WI38 (cell line): ENCODE results near the gene DLGAP1.

Experiments used
- H3K4me3 ChIP-seq: 2 replicates; pipeline ENCODE4 v1.5.1; 2011; ENCODE audit warnings: low read depth, mild to moderate bottlenecking, control low read depth, low read length
- CTCF ChIP-seq: IDR thresholded peaks from 2 replicates; pipeline ENCODE4 v1.5.1; 2012; ENCODE audit warnings: low read depth, mild to moderate bottlenecking, control low read depth, low read length

Gene DLGAP1

GRCh38 chr18:3667255-3668137 lies 787.6 kb downstream of the DLGAP1 start:
- no peak overlapping the region for H3K4me3 ChIP-seq
- no peak for TF ChIP-seq CTCF

DNA sequence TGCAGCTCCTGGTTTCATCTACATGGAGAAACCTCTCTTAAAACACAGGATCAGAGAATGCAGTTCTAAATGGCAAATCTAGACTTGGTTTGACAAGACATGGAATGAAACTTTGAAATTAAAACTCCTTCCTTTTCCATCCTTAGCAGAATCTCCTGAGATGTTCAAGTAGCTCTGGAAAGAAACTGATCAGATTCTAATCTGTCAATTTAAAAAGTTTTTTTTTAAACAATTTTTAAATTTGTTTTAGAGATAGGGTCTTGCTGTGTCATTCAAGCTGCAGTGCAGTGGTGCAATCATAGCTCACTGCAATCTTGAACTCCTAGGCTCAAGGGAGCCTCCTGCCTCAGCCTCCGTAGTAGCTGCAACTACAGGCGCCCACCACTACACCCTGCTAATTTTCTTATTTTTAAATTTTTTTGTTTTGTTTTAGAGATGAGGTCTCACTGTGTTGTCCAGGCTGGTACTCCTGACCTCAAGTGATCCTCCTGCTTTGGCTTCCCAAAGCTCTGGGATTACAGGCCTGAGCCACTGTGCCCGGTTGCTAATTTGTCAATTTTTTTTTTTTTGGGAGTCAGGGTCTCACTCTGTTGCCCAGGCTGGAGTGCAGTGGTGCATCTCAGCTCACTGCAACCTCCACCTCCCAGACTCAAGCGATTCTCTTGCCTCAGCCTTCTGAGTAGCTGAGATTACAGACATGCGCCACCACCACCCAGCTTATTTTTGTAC lies 788.4 kb downstream of the DLGAP1 start:
- H3K4me3 ChIP-seq, result no peak overlapping the region
- TF ChIP-seq CTCF, result no peak

GRCh38 chr18:3665780-3666525 lies 789.2 kb downstream of the DLGAP1 start:
- TF ChIP-seq CTCF, result peak; percentile 93
- no peak overlapping the region for H3K4me3 ChIP-seq

- no peak overlapping the region for H3K4me3 ChIP-seq
Observed at GRCh38 chr18:3665204-3665603, 789.9 kb downstream of the DLGAP1 start.

DNA sequence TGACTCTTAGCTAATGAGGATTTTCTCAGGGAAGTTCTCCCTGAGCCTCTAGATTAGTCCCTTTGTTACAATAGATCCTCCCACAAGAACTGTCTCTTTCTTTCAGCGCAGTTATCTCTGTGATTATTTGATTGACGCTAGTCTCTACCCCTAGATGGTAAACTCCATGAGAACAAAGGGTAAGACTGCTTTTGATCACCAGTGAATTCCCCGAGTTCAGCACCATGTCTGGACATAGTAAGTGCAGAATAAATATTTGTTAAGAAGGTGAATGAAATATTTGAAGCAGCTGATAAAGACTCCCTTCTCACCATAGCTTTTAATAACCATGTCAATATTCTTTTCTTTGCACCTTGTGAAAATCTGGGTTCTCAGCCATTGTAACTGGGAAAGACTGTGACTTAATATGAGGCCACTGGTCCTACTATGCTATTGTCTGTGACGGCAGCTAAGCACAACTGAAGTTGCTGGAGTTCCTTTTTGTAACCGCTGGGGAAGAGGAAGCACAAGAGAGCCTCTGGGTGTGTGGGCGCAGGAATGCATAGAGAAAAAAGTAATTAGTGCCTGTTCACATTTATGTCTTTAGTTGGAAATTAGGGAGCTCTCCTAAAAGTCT lies 790.4 kb downstream of the DLGAP1 start:
- TF ChIP-seq CTCF, result no peak
- no peak overlapping the region for H3K4me3 ChIP-seq

More at GRCh38 chr18:3665204-3665603, 789.9 kb downstream of the DLGAP1 start:
- no peak for TF ChIP-seq CTCF

GRCh38 chr18:3663870-3664512 lies 791.1 kb downstream of the DLGAP1 start:
- no peak for TF ChIP-seq CTCF
- H3K4me3 ChIP-seq, result no peak overlapping the region
